H1 (cell line): ENCODE measurements around the gene GNGT2. TPM values are rescaled to one million over a fixed set of nuclear protein-coding genes. Genes with fewer than 3 reads are reported as not detected.

ENCODE experiments used
- HDAC2 ChIP-seq, 2 experiments: fragments of 300-600 bp in 1 of 2; sonication (generic) in 1 of 2; IDR thresholded peaks; 2 replicates each; pipeline ENCODE4 v1.6.1; 2011 to 2012; ENCODE audit warnings: low read depth in 2 of 2, low read length in 2 of 2, mild to moderate bottlenecking in 2 of 2, moderate library complexity in 2 of 2, borderline replicate concordance in 1 of 2, inconsistent platforms in 1 of 2
- KDM4A ChIP-seq: IDR thresholded peaks from one replicate; pipeline ENCODE4 v1.7.1; 2012; ENCODE audit warnings: low read depth, mild to moderate bottlenecking, moderate library complexity, low read length, inconsistent platforms; ENCODE audit not compliant: severe bottlenecking
- NANOG ChIP-seq: IDR thresholded peaks from 2 replicates; pipeline ENCODE4 v1.6.1; 2011; ENCODE audit warnings: low read length, low read depth, mild to moderate bottlenecking, inconsistent platforms; ENCODE audit not compliant: insufficient read depth, poor library complexity, severe bottlenecking
- polyA plus RNA-seq, 7 experiments: library from polyadenylated mRNA; depleted of rRNA in 3 of 7; stranded (reverse) in 5 of 7; unstranded in 2 of 7; fragments of >200 nt in 5 of 7; fragments of 200-250 nt in 2 of 7; gene quantifications; 1 replicate in 5 of 7; 2 replicates in 1 of 7; 4 replicates in 1 of 7; pipeline versions ENCODE4 v1.2.1 to v1.2.3, GENCODE V29; 2011 to 2013; ENCODE audit warnings: missing spikeins in 2 of 7, mixed read lengths in 2 of 7
- total RNA-seq: library from RNA; stranded (reverse); fragmentation: NEBNext Ultra II Directional; extraction: Animal tissue kit (Norgen Biotek cat#: 25700); gene quantifications from 2 replicates; pipeline ENCODE4 v1.2.1, GENCODE V29; 2021

GNGT2 gene
- total and polyA plus RNA-seq, 2 of the 8 experiments (the other 6 are each of a cell fraction or from before 2014, with no cell fraction given): 1.3 to 1.4 TPM

DNA sequence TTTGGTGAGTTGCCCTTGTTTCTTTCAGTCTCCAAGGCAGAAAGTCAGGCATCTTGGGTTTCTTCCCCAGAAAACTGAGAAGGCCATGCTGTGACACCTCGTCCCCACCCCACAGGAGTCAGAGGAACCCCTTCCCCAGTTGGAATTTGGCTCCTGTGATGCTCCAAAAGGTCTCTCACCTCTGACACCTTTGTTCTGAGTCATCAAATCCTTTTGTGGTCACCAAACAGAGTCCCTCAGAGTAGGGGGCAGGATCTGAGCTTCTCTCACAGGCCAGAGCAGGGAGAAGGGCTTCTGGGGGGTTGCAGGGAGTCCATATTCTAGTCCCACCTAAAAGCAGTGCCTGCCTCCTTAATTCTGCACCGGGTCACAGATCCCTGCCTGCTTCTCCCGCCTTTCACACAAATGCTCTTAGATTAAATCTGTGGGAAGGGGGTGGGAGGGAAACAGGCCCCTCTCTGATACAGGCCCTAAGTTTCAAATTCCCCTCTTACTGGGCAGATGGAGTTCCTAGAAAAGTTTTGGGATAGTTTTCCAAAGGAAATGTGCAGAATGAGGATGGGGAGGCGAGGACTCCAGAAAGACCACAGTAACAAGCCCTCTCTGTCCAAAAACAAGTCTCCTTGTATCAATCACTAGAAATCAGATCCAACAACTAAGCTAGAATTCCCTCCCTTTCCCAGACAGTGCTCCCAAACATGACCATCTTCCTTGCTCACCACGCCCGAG is 18.9 kb upstream of the GNGT2 start (continued):
- TF ChIP-seq HDAC2 (IDR thresholded peaks at IDR 0.05; ENCODE audit: borderline replicate concordance in 1 of 2, low read depth in 2 of 2, low read length in 2 of 2) (no peak), NANOG (no peak), KDM4A (no peak)
